GM23338 (cell line): Measurements from ENCODE around the gene KCNQ1OT1. TPM values are rescaled to one million over a fixed set of nuclear protein-coding genes. Genes with fewer than 3 reads are reported as not detected.

ENCODE experiments used
- ATAC-seq: fragments of 200-7000 bp; cut with Tn5 transposase; 3 replicates; pipeline ENCODE4 v1.9.1; 2020
- DNase-seq: peaks from one replicate; pipeline ENCODE4 v3.0.0-alpha.2; 2015; ENCODE audit warnings: low spot score
- H2AFZ ChIP-seq: fragments of 200-600 bp; sonication (generic); 2 replicates; pipeline ENCODE4 v1.8.0; 2016; ENCODE audit warnings: antibody characterized with exemption, mild to moderate bottlenecking, moderate library complexity
- H3F3A ChIP-seq: fragments of 200-600 bp; sonication (generic); replicated peaks from 2 replicates; pipeline ENCODE4 v1.8.0; 2017; ENCODE audit warnings: antibody characterized with exemption, mixed run types, low read depth
- H3K27ac ChIP-seq: fragments of 200-600 bp; sonication (generic); 2 replicates; pipeline ENCODE4 v1.6.1; 2016; ENCODE audit warnings: low read depth
- H3K27me3 ChIP-seq: fragments of 200-600 bp; sonication (generic); 2 replicates; pipeline ENCODE4 v1.8.0; 2016; ENCODE audit warnings: mild to moderate bottlenecking, mixed run types, moderate library complexity; ENCODE audit not compliant: insufficient read depth
- H3K36me3 ChIP-seq: fragments of 200-600 bp; sonication (generic); 2 replicates; pipeline ENCODE4 v1.8.0; 2016; ENCODE audit warnings: mild to moderate bottlenecking; ENCODE audit not compliant: insufficient read depth
- H3K4me1 ChIP-seq: fragments of 200-600 bp; sonication (generic); 2 replicates; pipeline ENCODE4 v1.8.0; 2016; ENCODE audit warnings: mild to moderate bottlenecking, moderate library complexity; ENCODE audit not compliant: insufficient read depth
- H3K4me2 ChIP-seq: fragments of 200-600 bp; sonication (generic); 2 replicates; pipeline ENCODE4 v1.7.1; 2017; ENCODE audit warnings: mixed run types
- H3K4me3 ChIP-seq: fragments of 200-600 bp; sonication (generic); 2 replicates; pipeline ENCODE4 v1.6.1; 2016; ENCODE audit warnings: mixed run types
- H3K79me2 ChIP-seq: fragments of 200-600 bp; sonication (generic); replicated peaks from 2 replicates; pipeline ENCODE4 v1.8.0; 2017; ENCODE audit warnings: mild to moderate bottlenecking; ENCODE audit not compliant: insufficient read depth
- H3K9me2 ChIP-seq: fragments of 200-600 bp; sonication (generic); 2 replicates; pipeline ENCODE4 v1.8.0; 2017; ENCODE audit not compliant: insufficient read depth
- H4K20me1 ChIP-seq: fragments of 200-600 bp; sonication (generic); replicated peaks from 2 replicates; pipeline ENCODE4 v1.8.0; 2017; ENCODE audit warnings: mild to moderate bottlenecking; ENCODE audit not compliant: insufficient read depth
- H3K27ac Mint-ChIP-seq: 2 replicates; pipeline ENCODE4 v1.8.0; 2020; ENCODE audit warnings: inconsistent platforms, mild to moderate bottlenecking, moderate library complexity, mixed read lengths
- H3K27me3 Mint-ChIP-seq: 3 replicates; pipeline ENCODE4 v1.8.0; 2022; ENCODE audit warnings: low read depth, mild to moderate bottlenecking, moderate library complexity, mixed read lengths, inconsistent platforms; ENCODE audit not compliant: insufficient read depth, poor library complexity
- H3K36me3 Mint-ChIP-seq: 3 replicates; pipeline ENCODE4 v1.8.0; 2021; ENCODE audit warnings: low read depth, mild to moderate bottlenecking, inconsistent platforms, moderate library complexity, mixed read lengths
- H3K4me1 Mint-ChIP-seq: 3 replicates; pipeline ENCODE4 v1.8.0; 2020; ENCODE audit warnings: mild to moderate bottlenecking, inconsistent platforms, mixed read lengths
- H3K4me3 Mint-ChIP-seq: 3 replicates; pipeline ENCODE4 v1.8.0; 2021; ENCODE audit warnings: moderate library complexity, mild to moderate bottlenecking, inconsistent platforms, mixed read lengths
- H3K9me3 Mint-ChIP-seq: 3 replicates; pipeline ENCODE4 v1.8.0; 2020; ENCODE audit warnings: moderate library complexity, mild to moderate bottlenecking, inconsistent platforms, mixed read lengths
- CREB1 ChIP-seq: fragments of 250-450 bp; sonication (Bioruptor Pico); IDR thresholded peaks from 2 replicates; pipeline ENCODE4 v1.5.0; 2020; ENCODE audit warnings: low read depth, mild to moderate bottlenecking, moderate library complexity
- ETS1 ChIP-seq: IDR thresholded peaks from 2 replicates; pipeline ENCODE4 v1.6.1; 2016; ENCODE audit warnings: antibody characterized with exemption
- EZH2phosphoT487 ChIP-seq: fragments of 200-600 bp; sonication (generic); IDR thresholded peaks from one replicate; pipeline ENCODE4 v1.8.1; 2018; ENCODE audit warnings: antibody characterized with exemption; ENCODE audit not compliant: unreplicated experiment
- JUNB ChIP-seq: IDR thresholded peaks from one replicate; pipeline ENCODE4 v1.6.1; 2016; ENCODE audit warnings: antibody characterized with exemption; ENCODE audit not compliant: unreplicated experiment
- ZNF114 ChIP-seq: fragments of 250-450 bp; sonication (Bioruptor Pico); IDR thresholded peaks from 2 replicates; pipeline ENCODE4 v1.5.0; 2020; ENCODE audit warnings: mild to moderate bottlenecking, moderate library complexity
- ZNF462 ChIP-seq: fragments of 250-450 bp; sonication (Bioruptor Pico); IDR thresholded peaks from 2 replicates; pipeline ENCODE4 v1.5.0; 2020; ENCODE audit warnings: mild to moderate bottlenecking, moderate library complexity
- polyA plus RNA-seq: library from polyadenylated mRNA; unstranded; fragments of >200 nt; fragmentation: Nextera tagmentation; extraction: Ambion mirVana; gene quantifications from 2 replicates; pipeline ENCODE4 v1.2.1, GENCODE V29; 2016
- total RNA-seq: library from RNA; depleted of rRNA; stranded (reverse); fragments of >200 nt; shearing (Covaris generic); gene quantifications from 2 replicates; pipeline ENCODE4 v1.2.3, GENCODE V29; 2014
- TF ChIP-seq, protein P1 (sequence below), 2 experiments: fragments of 200-600 bp in 1 of 2; sonication (generic) in 1 of 2; conservative IDR thresholded peaks; 2 replicates each; pipeline versions ENCODE4 v1.5.1 to v1.6.1; 2016 to 2017; ENCODE audit warnings: antibody characterized with exemption in 2 of 2, low read depth in 2 of 2, mild to moderate bottlenecking in 2 of 2, moderate library complexity in 1 of 2

Gene KCNQ1OT1
- total and polyA plus RNA-seq, 2 experiments from 2014 or later, result 1.5 to 4.2 TPM

- TF ChIP-seq ZNF462 (CRISPR knock-in tag) (no peak), JUNB (no peak), ZNF114 (CRISPR knock-in tag) (no peak), CREB1 (CRISPR knock-in tag) (no peak), EZH2phosphoT487 (no peak)
- TF ChIP-seq, protein P1, sequence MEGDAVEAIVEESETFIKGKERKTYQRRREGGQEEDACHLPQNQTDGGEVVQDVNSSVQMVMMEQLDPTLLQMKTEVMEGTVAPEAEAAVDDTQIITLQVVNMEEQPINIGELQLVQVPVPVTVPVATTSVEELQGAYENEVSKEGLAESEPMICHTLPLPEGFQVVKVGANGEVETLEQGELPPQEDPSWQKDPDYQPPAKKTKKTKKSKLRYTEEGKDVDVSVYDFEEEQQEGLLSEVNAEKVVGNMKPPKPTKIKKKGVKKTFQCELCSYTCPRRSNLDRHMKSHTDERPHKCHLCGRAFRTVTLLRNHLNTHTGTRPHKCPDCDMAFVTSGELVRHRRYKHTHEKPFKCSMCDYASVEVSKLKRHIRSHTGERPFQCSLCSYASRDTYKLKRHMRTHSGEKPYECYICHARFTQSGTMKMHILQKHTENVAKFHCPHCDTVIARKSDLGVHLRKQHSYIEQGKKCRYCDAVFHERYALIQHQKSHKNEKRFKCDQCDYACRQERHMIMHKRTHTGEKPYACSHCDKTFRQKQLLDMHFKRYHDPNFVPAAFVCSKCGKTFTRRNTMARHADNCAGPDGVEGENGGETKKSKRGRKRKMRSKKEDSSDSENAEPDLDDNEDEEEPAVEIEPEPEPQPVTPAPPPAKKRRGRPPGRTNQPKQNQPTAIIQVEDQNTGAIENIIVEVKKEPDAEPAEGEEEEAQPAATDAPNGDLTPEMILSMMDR (conservative IDR thresholded peaks at IDR 0.05; ENCODE audit: low read depth in 2 of 2), result no peak
Observed at GRCh38 chr11:2584812-2585565, 114.8 kb downstream of the KCNQ1OT1 start (continued).

DNA sequence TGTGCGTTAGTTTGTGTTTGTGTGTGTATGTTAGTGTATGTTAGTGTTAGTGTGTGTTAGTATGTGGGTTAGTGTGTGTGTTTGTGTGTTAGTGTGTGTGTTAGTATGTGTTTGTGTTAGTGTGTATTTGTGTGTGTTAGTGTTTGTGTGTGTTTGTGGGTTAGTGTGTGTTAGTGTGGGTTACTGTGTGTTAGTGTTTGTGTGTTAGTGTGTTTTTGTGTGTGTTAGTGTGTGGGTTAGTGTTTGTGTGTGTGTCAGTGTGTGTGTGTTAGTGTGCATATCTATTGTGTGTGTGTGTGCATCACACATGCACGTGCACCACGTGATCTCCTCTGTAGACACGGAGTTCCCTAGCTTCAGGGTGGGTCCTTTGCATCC is 115.4 kb downstream of the KCNQ1OT1 start:
- Histone ChIP-seq H2AFZ (no peak overlapping the region), H3K27ac (no peak overlapping the region), H3K4me2 (no peak overlapping the region), H3K4me1 (no peaks in the 10 kb centered on the region), H4K20me1 (no peaks in the 10 kb centered on the region), H3K27me3 (peaks cover 54% of the 10 kb centered on the region), H3K79me2 (no peaks in the 10 kb centered on the region), H3F3A (no peaks in the 10 kb centered on the region), H3K9me2 (no peaks in the 10 kb centered on the region), H3K4me3 (no peak overlapping the region), H3K36me3 (no peaks in the 10 kb centered on the region)
- ATAC-seq (no peak), DNase-seq (no peak)
- H3K27ac Mint-ChIP-seq, result no peak overlapping the region
- H3K4me3 Mint-ChIP-seq, result no peak overlapping the region
- peaks cover 59% of the 10 kb centered on the region for H3K27me3 Mint-ChIP-seq
- no peaks in the 10 kb centered on the region for H3K36me3 Mint-ChIP-seq
- no peaks in the 10 kb centered on the region for H3K9me3 Mint-ChIP-seq
- no peak for TF ChIP-seq ETS1
- TF ChIP-seq, protein P1 (conservative IDR thresholded peaks at IDR 0.05; ENCODE audit: low read depth in 2 of 2), result no peak
- no peak for TF ChIP-seq JUNB
- TF ChIP-seq CREB1 (CRISPR knock-in tag), result no peak
- no peaks in the 10 kb centered on the region for H3K4me1 Mint-ChIP-seq
